Adrenal gland (tissue), 5 donors: ENCODE measurements around the gene MT1X.

Experiments
- CTCF ChIP-seq, 6 experiments: fragments of 450-650 bp in 4 of 6; fragments of 200-600 bp in 2 of 6; sonication (generic) in 1 of 6; IDR thresholded peaks; 1 replicate in 5 of 6; 2 replicates in 1 of 6; pipeline versions ENCODE4 v1.5.1 to v1.8.0; 2016 to 2021; ENCODE audit warnings: antibody characterized with exemption in 6 of 6, mild to moderate bottlenecking in 2 of 6, moderate library complexity in 1 of 6
- POLR2A ChIP-seq, 2 donors: fragments of 450-650 bp; IDR thresholded peaks; one replicate each; pipeline ENCODE4 v1.6.1; 2017; ENCODE audit warnings: antibody characterized with exemption in 2 of 2, mild to moderate bottlenecking in 2 of 2, moderate library complexity in 1 of 2
- donor health status: DM: no; HTN: no; CAD: no.

GRCh38 chr16:56651586-56651985, 30.7 kb upstream of the MT1X start, which contains the start of gene MT1B:
- TF ChIP-seq CTCF (IDR thresholded peaks at IDR 0.05) (no peak), POLR2A (IDR thresholded peaks at IDR 0.05) (no peak)
